IMR-90 (cell line): ENCODE results near the gene CDC42EP5. TPM values are rescaled to one million over a fixed set of nuclear protein-coding genes. Genes with fewer than 3 reads are reported as not detected.

ENCODE experiments used
- ATAC-seq: fragments of 200-7000 bp; cut with Tn5 transposase; 2 replicates; pipeline ENCODE4 v1.9.1; 2020; ENCODE audit warnings: low read depth, mild to moderate bottlenecking, moderate library complexity
- BruUV-seq: library from RNA; stranded (reverse); fragments of 400-500 nt; replicated peaks from 2 replicates; lab custom pipeline; 2021; lab: Mats Ljungman, UMichigan
- CTCF ChIA-PET: fragments of 300-600 bp; formaldehyde crosslinking; extraction: SDS; loops from one replicate; lab custom pipeline; 2021; ENCODE audit warnings: antibody characterized with exemption; lab: Yijun Ruan, JAX
- POLR2A ChIA-PET: fragments of 300-600 bp; sonication (Branson Sonifier 250); formaldehyde crosslinking; loops from one replicate; lab custom pipeline; 2022; ENCODE audit warnings: antibody characterized with exemption; ENCODE audit not compliant: unreplicated experiment; lab: Charles Lee
- DNase-seq: peaks from one replicate; pipeline ENCODE4 v3.0.0; 2013
- H2AFZ ChIP-seq: replicated peaks from 2 replicates; pipeline ENCODE3; 2013; ENCODE audit warnings: low read length, mild to moderate bottlenecking; ENCODE audit not compliant: poor library complexity
- H2AK5ac ChIP-seq: 2 replicates; pipeline ENCODE4 v1.6.1; 2013; ENCODE audit warnings: low read depth, low read length, inconsistent platforms
- H2AK9ac ChIP-seq: replicated peaks from 2 replicates; pipeline ENCODE3; 2013; ENCODE audit warnings: mild to moderate bottlenecking, low read depth, low read length, moderate library complexity; ENCODE audit not compliant: poor library complexity
- H2BK120ac ChIP-seq: 2 replicates; pipeline ENCODE4 v1.6.1; 2013; ENCODE audit warnings: low read depth, low read length, inconsistent platforms
- H2BK15ac ChIP-seq: 3 replicates; pipeline ENCODE4 v1.6.1; 2013; ENCODE audit warnings: low read depth, low read length, inconsistent platforms
- H2BK20ac ChIP-seq: 2 replicates; pipeline ENCODE4 v1.6.1; 2013; ENCODE audit warnings: low read depth, mild to moderate bottlenecking, inconsistent platforms, low read length, moderate library complexity
- H2BK5ac ChIP-seq: 2 replicates; pipeline ENCODE4 v1.6.1; 2013; ENCODE audit warnings: mild to moderate bottlenecking, low read depth, low read length, inconsistent platforms; ENCODE audit not compliant: poor library complexity, severe bottlenecking
- H3K14ac ChIP-seq: replicated peaks from 2 replicates; pipeline ENCODE4 v1.6.1; 2013; ENCODE audit warnings: low read depth, low read length, inconsistent platforms
- H3K18ac ChIP-seq: 2 replicates; pipeline ENCODE4 v1.6.1; 2013; ENCODE audit warnings: low read depth, low read length, control low read depth
- H3K23ac ChIP-seq: 2 replicates; pipeline ENCODE4 v1.6.1; 2013; ENCODE audit warnings: low read depth, low read length, inconsistent platforms
- H3K27ac ChIP-seq: 2 replicates; pipeline ENCODE4 v1.5.1; 2013; ENCODE audit warnings: mild to moderate bottlenecking, control low read depth, low read length; ENCODE audit not compliant: insufficient read depth
- H3K27me3 ChIP-seq: 2 replicates; pipeline ENCODE4 v1.6.1; 2013; ENCODE audit warnings: low read length; ENCODE audit not compliant: control insufficient read depth, insufficient read depth
- H3K36me3 ChIP-seq: 2 replicates; pipeline ENCODE4 v1.6.1; 2013; ENCODE audit warnings: low read length, mixed read lengths; ENCODE audit not compliant: control insufficient read depth, insufficient read depth
- H3K4ac ChIP-seq: 2 replicates; pipeline ENCODE4 v1.6.1; 2013; ENCODE audit warnings: low read depth, low read length, inconsistent platforms
- H3K4me1 ChIP-seq: 2 replicates; pipeline ENCODE4 v1.6.1; 2013; ENCODE audit warnings: low read length, mixed read lengths; ENCODE audit not compliant: control insufficient read depth, insufficient read depth
- H3K4me2 ChIP-seq: 2 replicates; pipeline ENCODE4 v1.6.1; 2013; ENCODE audit warnings: low read depth, mild to moderate bottlenecking, control low read depth, low read length, moderate library complexity
- H3K4me3 ChIP-seq: 2 replicates; pipeline ENCODE4 v1.5.1; 2013; ENCODE audit warnings: low read depth, mild to moderate bottlenecking, control low read depth, low read length, moderate library complexity; ENCODE audit not compliant: insufficient read depth
- H3K56ac ChIP-seq: 2 replicates; pipeline ENCODE4 v1.6.1; 2013; ENCODE audit warnings: low read length, inconsistent platforms; ENCODE audit not compliant: insufficient read depth; ENCODE audit errors: extremely low read depth
- H3K79me1 ChIP-seq, 2 experiments: 2 replicates each; pipeline ENCODE4 v1.6.1; 2013; ENCODE audit warnings: low read length in 2 of 2, inconsistent platforms in 1 of 2, low read depth in 1 of 2
- H3K9ac ChIP-seq: 2 replicates; pipeline ENCODE4 v1.6.1; 2013; ENCODE audit warnings: low read depth, low read length, control low read depth
- H3K9me1 ChIP-seq: 2 replicates; pipeline ENCODE4 v1.6.1; 2013; ENCODE audit warnings: low read length, inconsistent platforms; ENCODE audit not compliant: insufficient read depth
- H3K9me3 ChIP-seq: 2 replicates; pipeline ENCODE4 v1.6.1; 2013; ENCODE audit warnings: low read length; ENCODE audit not compliant: control insufficient read depth, insufficient read depth
- H4K20me1 ChIP-seq: 2 replicates; pipeline ENCODE4 v1.6.1; 2013; ENCODE audit warnings: low read length, inconsistent platforms; ENCODE audit not compliant: insufficient read depth
- H4K5ac ChIP-seq: 2 replicates; pipeline ENCODE4 v1.6.1; 2013; ENCODE audit warnings: mild to moderate bottlenecking, low read depth, low read length, control low read depth
- H4K8ac ChIP-seq, 2 experiments: 2 replicates each; pipeline ENCODE4 v1.6.1; 2013; ENCODE audit warnings: low read depth in 2 of 2, low read length in 2 of 2, control low read depth in 1 of 2, inconsistent platforms in 1 of 2
- H4K91ac ChIP-seq: 2 replicates; pipeline ENCODE4 v1.6.1; 2013; ENCODE audit warnings: low read depth, low read length, inconsistent platforms; ENCODE audit not compliant: insufficient read depth
- CHD1 ChIP-seq: IDR thresholded peaks from 2 replicates; pipeline ENCODE4 v1.6.1; 2012; ENCODE audit warnings: low read depth, low read length, improper control_type of control experiment
- MAFK ChIP-seq: IDR thresholded peaks from 2 replicates; pipeline ENCODE4 v1.6.1; 2012; ENCODE audit warnings: low read depth, low read length, improper control_type of control experiment
- POLR2A ChIP-seq: IDR thresholded peaks from 2 replicates; pipeline ENCODE4 v1.6.1; 2012; ENCODE audit warnings: mild to moderate bottlenecking, low read depth, low read length
- RAD21 ChIP-seq: IDR thresholded peaks from 2 replicates; pipeline ENCODE4 v1.6.1; 2012; ENCODE audit warnings: low read length, improper control_type of control experiment
- WGBS, 2 experiments: methylation state at CpG; one replicate each; pipeline versions ENCODE4 v1.1.5 to v1.1.7; 2013; ENCODE audit warnings: missing lambda C conversion rate in 2 of 2; ENCODE audit not compliant: insufficient read length in 1 of 2; ENCODE audit errors: extremely low coverage in 2 of 2; 5-methylcytosine and 5-hydroxymethylcytosine counted together
- dilution Hi-C: fragments of 300-500 bp; cut with HindIII; formaldehyde crosslinking; loops from one replicate; pipeline ENCODE4 v1.14.3; 2018; ENCODE audit warnings: low sequenced_read_pairs; ENCODE audit not compliant: unreplicated experiment
- in situ Hi-C: fragments of 300-500 bp; cut with MboI; formaldehyde crosslinking; loops from 3 replicates; pipeline ENCODE4 v1.14.3; 2019; ENCODE audit warnings: low sequenced_read_pairs, inconsistent platforms, mixed read lengths
- intact Hi-C: fragments of 100-400 bp; cut with micrococcal nuclease; formaldehyde crosslinking; loops from 2 replicates; pipeline ENCODE4 v1.10.0; 2022
- polyA plus RNA-seq, 3 experiments: library from polyadenylated mRNA; depleted of rRNA; stranded (reverse); fragments of >200 nt; gene quantifications; 2 replicates each; pipeline ENCODE4 v1.2.3, GENCODE V29; 2012; ENCODE audit warnings: low replicate concordance in 1 of 3
- total RNA-seq: library from RNA; depleted of rRNA; stranded (reverse); fragments of >200 nt; gene quantifications from 2 replicates; pipeline ENCODE4 v1.2.3, GENCODE V29; 2012

The CDC42EP5 gene
- total and polyA plus RNA-seq, 2 of the 4 experiments (the other 2 are of a cell fraction), result 7.2 to 25.3 TPM

- no peak for TF ChIP-seq RAD21
These were observed 38.8 kb downstream of the CDC42EP5 start (continued) for GRCh38 chr19:54434112-54434872.

GRCh38 chr19:54433697-54434096, 39.4 kb downstream of the CDC42EP5 start:
- Histone ChIP-seq H3K4me2 (no peak overlapping the region), H2BK20ac (no peak overlapping the region), H2BK120ac (no peak overlapping the region), H3K79me1 (peaks cover 3 to 7% of the 10 kb centered on the region in 2 experiments; a peak in 3 of 4 replicates), H4K5ac (no peak overlapping the region), H3K9me3 (no peaks in the 10 kb centered on the region), H3K18ac (no peak overlapping the region), H4K91ac (no peak overlapping the region), H2AK5ac (no peak overlapping the region), H3K4me1 (0 out of 2 replicates have a peak, but pooled peaks cover 2% of the 10 kb centered on the region), H3K27ac (no peak overlapping the region), H3K9me1 (peaks cover 3% of the 10 kb centered on the region; the same call in 1 of the 2 replicates), H3K4ac (no peak overlapping the region), H3K9ac (no peak overlapping the region), H4K20me1 (peaks cover 7% of the 10 kb centered on the region), H2AFZ (no peak overlapping the region), H3K36me3 (peaks cover 2% of the 10 kb centered on the region; the same call in 1 of the 2 replicates), H3K56ac (no peak overlapping the region), H4K8ac (no peak overlapping the region), H2BK15ac (no peak overlapping the region), H3K4me3 (no peak overlapping the region), H3K23ac (no peak overlapping the region), H3K14ac (no peak overlapping the region), H2AK9ac (no peak overlapping the region), H2BK5ac (no peak overlapping the region), H3K27me3 (peaks cover 11% of the 10 kb centered on the region; the same call in 1 of the 2 replicates)
- BruUV-seq, result no TSS peak
- intact Hi-C loops, result no loop called here
- ChIA-PET POLR2A (interaction anchor here (0.6 to 0.7 kb wide), 2 partner anchors 26 to 669 kb away, joined by 3 to 5 read pairs; no protein-coding TSS in a partner anchor), CTCF (no interaction called here)
- in situ Hi-C loops, result no loop called here
- no peak for ATAC-seq
- 100% methylated on average over 3 of the region's 5 CpGs; no CpG with 5 or more reads in 1 of the 2 experiments for WGBS, 2 experiments
- TF ChIP-seq CHD1 (no peak), POLR2A (no peak), MAFK (no peak)
- DNase-seq, result no peak
- dilution Hi-C loops, result no loop called here
